GM21515 (cell line): ENCODE measurements around the gene FMO1.
"Not testable (repeated sequence)": the region's sequence is repeated elsewhere in the genome, so short reads cannot be mapped to it uniquely, and the experiment has no call there.

Experiments used
- ATAC-seq: cut with Tn5 transposase; IDR thresholded peaks from one replicate; pipeline ENCODE4 v1.9.1; 2021; ENCODE audit not compliant: unreplicated experiment

Gene FMO1

GRCh38 chr1:171248302-171248701 is at the start of gene FMO1:
TSS of gene FMO1 (plus strand) at chr1:171248494. CDS start at chr1:171258088, 9,594 bp downstream.
- ATAC-seq = no peak

DNA sequence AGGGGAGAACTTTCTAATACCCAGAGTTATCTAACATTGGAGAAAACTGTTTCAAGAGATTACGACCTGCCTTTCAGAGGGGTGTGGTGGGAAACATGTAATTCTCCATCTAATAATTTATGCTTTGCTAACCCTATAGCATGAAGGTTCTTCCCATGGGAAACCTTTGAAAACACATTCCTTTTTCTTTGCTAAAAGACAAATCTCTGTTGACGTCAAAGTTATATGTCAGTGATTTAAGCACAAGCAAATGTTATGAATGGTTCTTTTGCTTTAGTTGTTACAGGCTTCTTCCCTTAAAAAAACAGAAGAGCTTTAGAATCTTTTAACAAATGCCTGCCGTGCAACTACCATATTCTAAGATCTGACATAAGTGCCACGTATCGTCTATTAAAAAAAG is 44.0 kb upstream of the FMO1 start:
- no peak for ATAC-seq

DNA sequence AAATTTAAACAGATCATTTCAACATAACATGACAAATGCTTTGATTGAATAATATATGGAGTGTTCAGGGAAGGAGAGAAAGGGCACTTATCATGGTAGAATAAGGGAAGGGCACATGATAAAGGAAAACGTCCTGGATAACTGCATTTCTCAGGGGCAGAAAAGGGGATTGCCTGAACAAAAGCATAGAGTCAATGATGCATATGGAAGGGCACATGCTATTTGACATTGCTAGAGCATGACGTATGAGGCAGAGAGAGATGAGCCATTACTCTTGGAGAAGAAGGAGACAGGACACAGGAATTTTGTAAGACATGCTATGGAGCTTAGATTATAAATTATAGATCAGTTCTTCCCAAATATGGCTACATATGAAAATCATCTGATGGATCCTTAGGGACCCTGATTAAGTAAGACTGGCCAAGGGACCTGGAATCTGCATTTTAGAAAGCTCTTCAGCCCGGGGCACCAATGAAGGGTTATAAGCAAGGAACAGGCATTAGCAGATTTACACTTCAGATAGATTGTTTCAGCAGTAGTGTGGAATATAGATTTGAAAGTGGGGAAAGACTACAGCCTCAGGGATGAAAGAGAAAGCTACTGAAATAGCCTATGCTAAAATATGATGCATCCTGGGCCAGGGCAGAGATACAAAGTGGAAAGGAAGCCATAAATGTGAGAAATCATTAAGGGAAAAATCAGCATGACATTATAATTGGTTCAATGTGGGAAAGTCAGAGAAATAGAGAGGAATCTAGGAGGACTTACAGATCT is 41.9 kb upstream of the FMO1 start:
- ATAC-seq = no peak

DNA sequence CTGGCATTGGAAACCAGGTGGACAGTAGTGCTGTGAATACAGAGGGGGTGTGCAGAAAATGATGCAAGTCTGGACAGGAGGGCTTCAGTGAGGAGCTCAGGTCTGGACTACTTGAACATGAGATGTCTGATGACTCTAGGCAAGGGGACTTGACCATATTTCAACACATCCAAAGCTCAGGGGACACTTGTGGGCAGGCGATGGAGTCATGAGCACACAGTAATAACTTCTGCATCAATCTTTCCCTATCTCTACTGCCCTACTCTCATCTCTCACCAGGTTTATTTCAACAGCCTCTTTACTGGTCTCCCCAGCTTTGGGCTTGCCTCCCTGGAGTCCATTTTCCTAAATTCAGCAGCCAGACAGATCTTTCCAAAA is 41.3 kb upstream of the FMO1 start:
- ATAC-seq = no peak

- ATAC-seq = no peak
Measured at GRCh38 chr1:171207377-171207776, 40.9 kb upstream of the FMO1 start.

GRCh38 chr1:171210355-171210754 is 37.9 kb upstream of the FMO1 start:
- no peak for ATAC-seq

DNA sequence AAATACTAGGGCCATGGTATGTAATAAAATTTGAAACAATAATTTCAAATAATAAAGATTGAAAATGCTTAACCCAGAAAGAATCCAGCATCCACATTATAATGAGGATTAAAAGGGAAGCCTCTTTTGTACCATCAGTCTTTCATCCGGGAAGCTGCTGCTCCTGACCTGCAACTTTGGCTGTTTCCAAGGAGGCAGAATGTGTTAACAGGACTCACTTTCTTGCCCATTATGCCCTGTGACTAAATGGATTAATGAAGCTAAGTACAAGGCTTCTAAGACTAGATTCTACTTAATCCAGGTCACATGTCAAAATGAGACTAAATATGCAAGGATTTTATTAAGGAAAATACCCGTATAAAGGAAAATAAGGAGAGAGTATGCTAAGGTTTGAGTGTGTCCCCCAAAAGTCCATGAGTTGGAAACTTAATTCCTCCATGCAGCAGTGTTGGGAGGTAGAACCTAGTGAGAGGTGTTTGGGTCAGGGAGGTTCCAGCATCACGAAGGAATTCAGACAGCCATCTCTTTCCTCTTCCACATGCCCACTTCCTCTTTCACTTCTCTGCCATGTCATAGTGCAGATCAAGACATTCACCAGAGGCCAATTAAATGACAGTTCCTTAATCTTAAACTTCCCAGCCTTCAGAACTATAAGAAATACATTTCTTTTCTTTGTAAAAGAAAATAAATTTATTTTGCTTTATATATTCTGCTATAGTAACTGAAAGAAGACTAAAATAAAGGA is 35.5 kb upstream of the FMO1 start:
- ATAC-seq = no peak

DNA sequence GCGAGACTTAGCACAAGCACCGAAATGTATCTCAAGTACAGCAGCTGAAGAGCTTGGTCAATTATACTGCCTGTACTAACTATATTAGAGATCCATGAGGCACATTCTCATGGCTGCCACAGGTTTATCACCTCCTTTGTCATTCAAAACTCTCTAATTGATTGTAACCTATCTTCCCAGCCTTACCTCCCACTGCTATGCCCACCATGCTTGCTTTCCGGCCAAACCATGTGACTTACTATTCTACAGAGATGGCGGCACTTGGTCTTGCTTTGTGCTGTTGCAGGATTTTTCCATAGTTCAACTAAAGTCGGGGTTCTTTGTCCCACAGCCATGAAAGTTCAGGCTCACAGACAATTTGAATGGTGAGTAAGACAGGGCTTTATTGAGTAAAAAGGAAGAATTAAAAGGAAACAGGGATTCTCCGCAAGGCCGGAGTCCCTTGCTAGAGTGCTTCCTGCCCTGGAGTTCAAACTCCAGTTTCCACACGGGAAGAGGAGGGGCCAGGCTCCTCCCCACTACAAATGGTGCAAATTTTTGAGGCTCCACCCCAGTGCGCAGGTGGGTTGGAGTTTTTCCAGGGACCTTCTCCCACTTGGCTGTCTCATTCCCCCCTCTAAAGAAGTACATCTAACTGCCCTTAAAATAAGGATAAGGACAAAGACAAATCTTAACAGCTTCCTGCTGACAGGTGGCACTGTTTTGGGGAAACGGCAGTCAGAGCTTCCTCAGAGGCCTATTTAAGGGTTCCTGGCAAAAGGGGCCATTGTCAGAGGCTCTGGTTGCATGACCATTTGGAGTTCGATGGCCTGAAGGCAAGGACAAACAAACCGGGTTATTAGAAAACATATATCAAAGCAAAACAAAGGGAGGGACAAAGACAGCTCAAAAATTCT is 34.5 kb upstream of the FMO1 start:
- no peak for ATAC-seq

DNA sequence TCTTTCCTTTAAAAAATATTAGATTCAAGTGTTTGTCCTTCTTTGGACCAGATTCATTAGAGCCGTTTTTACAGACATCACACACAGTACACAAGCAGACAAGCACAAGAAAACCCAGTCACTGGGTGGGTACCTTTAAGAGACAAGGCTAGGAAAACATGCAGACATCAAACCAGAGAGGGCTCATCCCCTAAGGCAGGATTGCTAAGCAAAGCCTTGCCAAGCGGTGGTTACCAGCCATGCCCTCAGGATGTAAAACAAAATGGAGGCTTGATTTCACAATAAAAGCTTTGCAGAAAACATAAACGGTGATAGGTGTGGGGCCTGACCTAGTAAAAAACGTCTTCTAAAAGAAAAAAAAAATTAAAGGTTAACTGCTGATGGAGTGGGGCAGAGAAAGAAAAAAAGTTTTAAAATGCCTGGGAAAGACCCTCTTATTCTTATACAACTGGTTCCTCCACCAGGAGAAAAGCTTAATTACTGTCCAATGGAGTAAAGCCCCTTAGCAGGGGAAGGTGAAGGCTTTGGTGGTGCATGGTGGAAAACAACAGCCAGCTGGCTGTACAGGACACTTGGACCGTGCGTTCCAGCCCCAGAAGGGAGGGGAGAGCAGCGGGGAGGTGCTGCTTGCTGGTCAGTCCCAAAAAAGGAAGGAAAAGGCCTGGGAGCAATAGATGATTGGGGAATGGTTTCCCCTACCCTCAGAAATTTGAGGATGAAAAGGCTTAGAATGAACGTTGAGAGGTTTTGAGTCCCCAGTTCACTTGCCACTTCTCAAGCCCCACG is 30.4 kb upstream of the FMO1 start:
- no peak for ATAC-seq

- ATAC-seq = no peak
Measured at GRCh38 chr1:171218661-171219060, 29.6 kb upstream of the FMO1 start.

GRCh38 chr1:171219346-171220080 is 28.8 kb upstream of the FMO1 start:
- ATAC-seq = no peak

- ATAC-seq = no peak
Measured at GRCh38 chr1:171220081-171220420, 28.2 kb upstream of the FMO1 start.

GRCh38 chr1:171220581-171221054 is 27.7 kb upstream of the FMO1 start:
- ATAC-seq = no peak

DNA sequence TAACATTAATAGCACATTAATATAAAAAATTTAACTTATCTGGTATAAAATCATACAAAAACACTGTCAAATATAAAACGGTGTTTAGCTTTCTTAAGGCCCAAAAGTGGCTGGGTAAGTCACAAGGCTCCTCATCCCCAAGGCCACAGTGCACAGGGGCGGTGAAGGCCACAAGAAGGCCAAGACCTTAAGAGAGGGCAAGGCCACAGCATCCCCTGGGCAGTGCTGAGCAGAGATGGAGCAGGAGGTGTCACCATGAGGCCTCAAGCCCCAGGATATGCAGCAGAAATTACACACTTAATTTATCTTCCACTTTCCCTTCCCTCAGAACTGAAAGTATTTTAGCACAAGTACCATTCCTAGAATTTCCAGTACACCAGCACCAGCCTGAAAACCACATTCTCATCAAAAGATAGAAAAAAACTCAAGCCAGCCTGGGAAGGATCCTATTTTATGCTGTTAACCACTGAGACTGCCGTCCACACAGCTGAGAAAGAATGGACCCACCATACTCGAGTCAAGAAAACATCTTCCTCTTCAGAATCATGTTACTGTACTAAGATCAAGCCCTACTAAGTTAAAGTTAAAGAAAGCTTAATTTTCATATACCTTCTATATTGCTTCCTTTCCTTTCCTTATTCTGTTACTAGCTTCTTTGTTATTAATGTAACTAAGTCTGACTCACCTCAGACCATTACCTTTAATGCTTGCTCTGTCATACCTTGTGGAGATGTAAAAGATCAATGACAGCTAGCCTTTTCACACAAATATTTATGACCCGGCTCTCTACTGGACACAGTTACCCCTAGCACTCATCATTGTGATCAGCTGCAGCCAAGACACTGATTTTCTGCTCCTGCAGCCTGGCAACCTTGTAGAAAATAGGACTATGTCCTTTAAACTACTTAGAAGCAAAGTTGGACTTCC is 26.4 kb upstream of the FMO1 start:
- ATAC-seq = no peak

DNA sequence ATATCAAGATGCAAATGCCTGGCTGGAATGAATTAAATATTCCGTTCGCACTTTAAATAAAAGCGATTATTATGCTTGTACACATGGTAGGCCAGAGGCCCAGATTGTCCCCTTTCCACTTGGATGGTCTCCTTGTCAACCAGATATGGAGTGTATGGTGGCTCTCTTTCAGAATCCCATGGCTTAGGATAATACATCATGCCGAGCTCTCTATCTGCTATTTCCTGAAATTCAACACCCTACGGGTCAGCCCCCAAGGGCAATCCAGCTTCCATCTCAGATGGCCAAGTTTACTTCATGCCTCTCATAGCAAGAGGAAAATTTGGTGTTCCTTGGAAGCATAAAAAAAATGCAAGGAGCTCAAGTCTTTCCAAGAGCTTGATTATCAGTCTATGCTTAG is 25.4 kb upstream of the FMO1 start:
- ATAC-seq = no peak

DNA sequence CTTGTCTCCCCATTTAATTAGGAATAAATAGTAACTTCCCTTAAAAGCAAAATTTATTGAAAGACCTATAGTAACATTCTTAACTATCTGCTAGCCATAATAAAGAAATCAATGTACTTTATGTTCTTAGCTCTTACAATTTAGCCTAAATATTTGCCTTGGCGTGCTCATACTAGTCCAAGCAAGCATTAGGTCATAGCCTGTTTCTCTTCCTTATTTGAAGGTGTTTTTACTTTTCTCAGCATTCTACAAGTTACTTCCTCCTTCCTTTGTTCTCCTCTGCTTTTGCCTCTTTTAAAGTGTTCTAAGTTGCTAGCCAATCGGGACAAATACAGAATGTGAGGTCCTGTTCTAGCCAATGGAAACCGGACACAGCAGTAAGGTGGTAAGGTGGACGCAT is 24.0 kb upstream of the FMO1 start:
- not testable (repeated sequence) for ATAC-seq

DNA sequence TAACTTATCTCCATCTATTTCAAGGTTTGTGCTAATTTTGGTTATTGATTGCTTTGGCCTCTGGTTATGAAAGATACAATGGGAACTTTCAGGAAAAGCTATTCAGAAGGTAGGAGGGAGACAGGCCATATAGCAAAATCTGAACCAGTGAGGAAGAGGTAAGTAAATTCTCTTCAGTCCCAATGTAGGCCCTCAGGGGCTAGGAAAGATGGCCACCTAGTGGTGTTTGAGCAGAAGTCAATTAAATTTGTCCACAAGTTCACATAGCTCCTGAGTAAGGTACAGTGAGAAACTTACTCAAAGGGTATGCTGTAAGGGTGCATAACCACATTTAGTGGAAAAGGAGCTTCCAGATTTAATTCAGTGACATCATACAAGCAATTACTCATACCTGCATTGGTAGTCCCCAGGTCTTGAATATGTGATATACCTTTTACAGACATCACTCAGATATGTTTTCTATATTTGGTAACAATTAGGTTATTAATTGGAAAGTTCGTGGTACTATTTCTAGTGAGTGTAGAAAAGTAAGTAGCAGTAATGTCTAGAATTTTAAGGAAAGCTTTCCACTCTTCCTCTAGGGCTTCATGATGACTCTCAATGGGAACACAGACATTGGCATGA is 21.4 kb upstream of the FMO1 start:
- peak; percentile 95 for ATAC-seq

GRCh38 chr1:171231326-171231725 is 17.0 kb upstream of the FMO1 start:
- ATAC-seq = no peak

DNA sequence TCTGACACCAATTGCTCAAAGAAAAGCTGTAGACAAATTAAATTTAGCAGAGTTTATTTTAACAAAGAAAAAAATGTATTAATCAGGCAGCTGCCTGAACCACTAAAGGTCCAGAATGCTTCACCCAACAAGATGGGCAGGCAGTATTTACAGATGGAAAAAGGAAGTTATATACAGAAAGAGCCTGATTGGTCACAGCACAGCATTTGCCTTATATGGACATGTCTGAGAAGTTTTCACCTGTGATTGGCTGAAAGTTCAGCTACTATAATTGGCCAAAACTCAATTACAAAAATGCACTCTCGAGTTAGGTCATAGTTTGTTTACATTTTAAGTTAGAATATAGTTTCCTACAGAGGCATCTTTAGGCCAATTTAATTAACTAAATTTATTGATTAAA is 15.1 kb upstream of the FMO1 start:
- no peak for ATAC-seq
